ENCODE results near the gene RBM46.

DNA sequence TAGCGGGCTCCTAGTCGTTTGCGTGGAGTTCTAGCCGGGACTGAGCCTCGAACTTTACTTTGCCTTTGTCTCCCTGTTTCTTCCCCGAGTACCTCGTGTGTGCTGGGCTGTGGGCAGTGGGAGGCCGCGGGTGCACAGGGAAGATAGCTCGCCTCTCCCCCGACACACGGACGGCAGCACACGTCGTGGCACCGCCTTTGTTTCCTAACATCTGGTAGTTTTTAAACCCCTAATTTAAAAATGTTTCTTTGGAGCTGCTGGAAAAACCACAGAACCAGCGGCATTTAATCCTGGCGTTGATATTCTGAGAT, 866 bp downstream of the RBM46 start:
- TF ChIP-seq POLR2AphosphoS5 (IDR thresholded peaks at IDR 0.05; ENCODE audit: low read depth, low read length) (no peak), CTCF (IDR thresholded peaks at IDR 0.05) (no peak), REST (IDR thresholded peaks at IDR 0.05; ENCODE audit: insufficient read depth in 1 of 2, low read depth in 2 of 2, low read length in 1 of 2) (no peak)

All from Panc1 (cell line).